ENCODE results near the gene ANKRD26. TPM values are rescaled to one million over a fixed set of nuclear protein-coding genes. Genes with fewer than 3 reads are reported as not detected.

The ANKRD26 gene
- total RNA-seq, 2 experiments from 2014 or later: 5.2 to 6.1 TPM

GRCh38 chr10:26994743-26995142 lies 105.6 kb downstream of the ANKRD26 start:
- Mint-ChIP-seq H3K27me3 (no peaks in the 10 kb centered on the region), H3K9me3 (peaks cover 11% of the 10 kb centered on the region), H3K36me3 (ENCODE audit: low read depth) (peaks cover 5% of the 10 kb centered on the region), H3K27ac (no peak overlapping the region), H3K4me3 (no peak overlapping the region), H3K4me1 (peaks cover 27% of the 10 kb centered on the region)
- no peak for DNase-seq
- ChIA-PET CTCF (no interaction called here), POLR2A (no interaction called here)

- Mint-ChIP-seq H3K27me3 (no peaks in the 10 kb centered on the region), H3K27ac (no peak overlapping the region), H3K4me3 (no peak overlapping the region), H3K4me1 (no peaks in the 10 kb centered on the region), H3K9me3 (peaks cover 5% of the 10 kb centered on the region), H3K36me3 (ENCODE audit: low read depth) (no peaks in the 10 kb centered on the region)
- no peak for DNase-seq
- CTCF ChIA-PET: no interaction called here
- POLR2A ChIA-PET: no interaction called here
Measured at GRCh38 chr10:26987851-26988250, 112.4 kb downstream of the ANKRD26 start.

- CTCF ChIA-PET: no interaction called here
- DNase-seq: no peak
- POLR2A ChIA-PET: interaction anchor here (0.7 kb wide), 1 partner anchor 90 kb away, joined by 3 read pairs; no protein-coding TSS in a partner anchor
- H3K4me1 Mint-ChIP-seq: no peaks in the 10 kb centered on the region
- H3K27ac Mint-ChIP-seq: no peak overlapping the region
- peaks cover 5% of the 10 kb centered on the region for H3K9me3 Mint-ChIP-seq
- H3K27me3 Mint-ChIP-seq: no peaks in the 10 kb centered on the region
- H3K36me3 Mint-ChIP-seq (ENCODE audit: low read depth): no peaks in the 10 kb centered on the region
- H3K4me3 Mint-ChIP-seq: no peak overlapping the region
Measured at GRCh38 chr10:26983156-26983555, 117.1 kb downstream of the ANKRD26 start.

- no peaks in the 10 kb centered on the region for H3K27me3 Mint-ChIP-seq
- no peak overlapping the region for H3K27ac Mint-ChIP-seq
- H3K9me3 Mint-ChIP-seq: no peaks in the 10 kb centered on the region
- DNase-seq: no peak
- no peak overlapping the region for H3K4me3 Mint-ChIP-seq
- ChIA-PET POLR2A (no interaction called here), CTCF (no interaction called here)
- H3K36me3 Mint-ChIP-seq (ENCODE audit: low read depth): no peaks in the 10 kb centered on the region
- H3K4me1 Mint-ChIP-seq: no peaks in the 10 kb centered on the region
Measured at GRCh38 chr10:26982058-26982457, 118.2 kb downstream of the ANKRD26 start.

GRCh38 chr10:26981232-26981824 lies 119.0 kb downstream of the ANKRD26 start:
- no peaks in the 10 kb centered on the region for H3K4me1 Mint-ChIP-seq
- H3K27me3 Mint-ChIP-seq: no peaks in the 10 kb centered on the region
- no peak overlapping the region for H3K27ac Mint-ChIP-seq
- no peaks in the 10 kb centered on the region for H3K9me3 Mint-ChIP-seq
- ChIA-PET POLR2A (interaction anchor here (0.5 kb wide), 1 partner anchor 204 kb away, joined by 4 read pairs; no protein-coding TSS in a partner anchor), CTCF (no interaction called here)
- no peak for DNase-seq
- no peak overlapping the region for H3K4me3 Mint-ChIP-seq
- no peaks in the 10 kb centered on the region for H3K36me3 Mint-ChIP-seq (ENCODE audit: low read depth)

GRCh38 chr10:26978519-26978918 lies 121.8 kb downstream of the ANKRD26 start:
- no peaks in the 10 kb centered on the region for H3K27me3 Mint-ChIP-seq
- H3K36me3 Mint-ChIP-seq (ENCODE audit: low read depth): no peaks in the 10 kb centered on the region
- DNase-seq: no peak
- no peak overlapping the region for H3K4me3 Mint-ChIP-seq
- H3K4me1 Mint-ChIP-seq: no peaks in the 10 kb centered on the region
- ChIA-PET POLR2A (no interaction called here), CTCF (no interaction called here)
- no peak overlapping the region for H3K27ac Mint-ChIP-seq
- H3K9me3 Mint-ChIP-seq: no peaks in the 10 kb centered on the region

GRCh38 chr10:26977635-26978034 lies 122.7 kb downstream of the ANKRD26 start:
- CTCF ChIA-PET: no interaction called here
- H3K27me3 Mint-ChIP-seq: no peaks in the 10 kb centered on the region
- H3K27ac Mint-ChIP-seq: no peak overlapping the region
- H3K9me3 Mint-ChIP-seq: no peaks in the 10 kb centered on the region
- no peak overlapping the region for H3K4me3 Mint-ChIP-seq
- no peaks in the 10 kb centered on the region for H3K36me3 Mint-ChIP-seq (ENCODE audit: low read depth)
- POLR2A ChIA-PET: no interaction called here
- H3K4me1 Mint-ChIP-seq: no peaks in the 10 kb centered on the region
- DNase-seq: no peak

- CTCF ChIA-PET: no interaction called here
- POLR2A ChIA-PET: interaction anchor here (1.2 kb wide), 1 partner anchor 11 kb away, joined by 4 read pairs; no protein-coding TSS in a partner anchor
- no peak for DNase-seq
- peaks cover 5% of the 10 kb centered on the region for H3K36me3 Mint-ChIP-seq (ENCODE audit: low read depth)
- H3K4me1 Mint-ChIP-seq: peaks cover 32% of the 10 kb centered on the region
- no peak overlapping the region for H3K27ac Mint-ChIP-seq
- H3K27me3 Mint-ChIP-seq: no peaks in the 10 kb centered on the region
- no peak overlapping the region for H3K4me3 Mint-ChIP-seq
- H3K9me3 Mint-ChIP-seq: peaks cover 3% of the 10 kb centered on the region
Measured at GRCh38 chr10:26970667-26971066, 129.6 kb downstream of the ANKRD26 start.

- DNase-seq: no peak
- H3K36me3 Mint-ChIP-seq (ENCODE audit: low read depth): peaks cover 10% of the 10 kb centered on the region
- no peaks in the 10 kb centered on the region for H3K27me3 Mint-ChIP-seq
- CTCF ChIA-PET: interaction anchor here (1.3 kb wide), 1 partner anchor 10 kb away, joined by 6 read pairs; no protein-coding TSS in a partner anchor
- no peak overlapping the region for H3K4me3 Mint-ChIP-seq
- peaks cover 3% of the 10 kb centered on the region for H3K9me3 Mint-ChIP-seq
- POLR2A ChIA-PET: interaction anchor here (1.9 kb wide), 1 partner anchor 10 kb away, joined by 5 read pairs; no protein-coding TSS in a partner anchor
- H3K4me1 Mint-ChIP-seq: peaks cover 32% of the 10 kb centered on the region
- no peak overlapping the region for H3K27ac Mint-ChIP-seq
Measured at GRCh38 chr10:26969145-26969926, 131.0 kb downstream of the ANKRD26 start.

- Mint-ChIP-seq H3K27ac (no peak overlapping the region), H3K4me3 (no peak overlapping the region), H3K9me3 (peaks cover 3% of the 10 kb centered on the region), H3K4me1 (peaks cover 28% of the 10 kb centered on the region), H3K27me3 (no peaks in the 10 kb centered on the region), H3K36me3 (ENCODE audit: low read depth) (peaks cover 12% of the 10 kb centered on the region)
- ChIA-PET POLR2A (no interaction called here), CTCF (no interaction called here)
- no peak for DNase-seq
Measured at GRCh38 chr10:26962835-26963234, 137.5 kb downstream of the ANKRD26 start.

- POLR2A ChIA-PET: interaction anchor here (1.0 to 1.7 kb wide), 3 partner anchors 8 to 195 kb away, joined by 4 to 6 read pairs (median 5); partner anchors contain the start of gene MASTL
- no peaks in the 10 kb centered on the region for H3K9me3 Mint-ChIP-seq
- H3K27ac Mint-ChIP-seq: no peak overlapping the region
- H3K27me3 Mint-ChIP-seq: peaks cover 1% of the 10 kb centered on the region
- H3K4me1 Mint-ChIP-seq: peaks cover 21% of the 10 kb centered on the region
- CTCF ChIA-PET: interaction anchor here (1.4 kb wide), 1 partner anchor 8 kb away, joined by 6 read pairs; no protein-coding TSS in a partner anchor
- no peak overlapping the region for H3K4me3 Mint-ChIP-seq
- no peak for DNase-seq
- peaks cover 4% of the 10 kb centered on the region for H3K36me3 Mint-ChIP-seq (ENCODE audit: low read depth)
Measured at GRCh38 chr10:26960308-26960707, 140.0 kb downstream of the ANKRD26 start.

- Mint-ChIP-seq H3K4me1 (peaks cover 21% of the 10 kb centered on the region), H3K27ac (no peak overlapping the region), H3K36me3 (ENCODE audit: low read depth) (peaks cover 4% of the 10 kb centered on the region), H3K4me3 (no peak overlapping the region), H3K9me3 (no peaks in the 10 kb centered on the region), H3K27me3 (peaks cover 1% of the 10 kb centered on the region)
- ChIA-PET CTCF (interaction anchor here (1.4 kb wide), 1 partner anchor 9 kb away, joined by 6 read pairs; no protein-coding TSS in a partner anchor), POLR2A (interaction anchor here (1.0 to 1.7 kb wide), 3 partner anchors 9 to 195 kb away, joined by 4 to 6 read pairs (median 5); partner anchors contain the start of gene MASTL)
- DNase-seq: no peak
Measured at GRCh38 chr10:26959841-26960240, 140.5 kb downstream of the ANKRD26 start.

All from activated CD4-positive, alpha-beta memory T cell treated with anti-CD3 and anti-CD28 coated beads, Interleukin-2, amount 10 ng/mL, durations not matched to agents 7 days and 5 days (primary cell).